H1 (cell line): ENCODE data around the gene AGFG1. TPM values are rescaled to one million over a fixed set of nuclear protein-coding genes. Genes with fewer than 3 reads are reported as not detected.

Source experiments
- CTCF ChIA-PET: fragments of 300-600 bp; sonication (Branson Sonifier 250); formaldehyde crosslinking; loops from one replicate; lab custom pipeline; 2021; ENCODE audit not compliant: partially characterized antibody; lab: Charles Lee
- POLR2A ChIA-PET: fragments of 300-600 bp; sonication (Branson Sonifier 250); formaldehyde crosslinking; loops from one replicate; lab custom pipeline; 2021; ENCODE audit warnings: inconsistent platforms; ENCODE audit not compliant: partially characterized antibody; lab: Charles Lee
- DNase-seq, 2 experiments: peaks; one replicate each; pipeline versions ENCODE4 v3.0.0 to v3.0.0-alpha.2; 2010 to 2022; ENCODE audit warnings: low spot score in 2 of 2, low read depth in 1 of 2, mixed read lengths in 1 of 2
- FAIRE-seq: peaks from 2 replicates; lab custom pipeline; 2011; peaks lifted over from hg19 to GRCh38; lab: Jason Lieb, UNC
- H2AFZ ChIP-seq: 2 replicates; pipeline ENCODE4 v1.8.1; 2012; ENCODE audit warnings: low read length, inconsistent platforms
- H2AK5ac ChIP-seq: 2 replicates; pipeline ENCODE4 v1.6.1; 2013; ENCODE audit warnings: low read depth, low read length
- H2BK120ac ChIP-seq: replicated peaks from 2 replicates; pipeline ENCODE3; 2013; ENCODE audit warnings: low read depth, low read length, inconsistent platforms
- H2BK12ac ChIP-seq: 2 replicates; pipeline ENCODE4 v1.6.1; 2013; ENCODE audit warnings: low read depth, low read length
- H2BK15ac ChIP-seq: 2 replicates; pipeline ENCODE4 v1.6.1; 2013; ENCODE audit warnings: low read length
- H2BK20ac ChIP-seq: 2 replicates; pipeline ENCODE4 v1.6.1; 2013; ENCODE audit warnings: low read length
- H2BK5ac ChIP-seq: 2 replicates; pipeline ENCODE4 v1.6.1; 2013; ENCODE audit warnings: low read depth, low read length
- H3K14ac ChIP-seq: 2 replicates; pipeline ENCODE4 v1.6.1; 2013; ENCODE audit warnings: inconsistent platforms; ENCODE audit not compliant: insufficient read length
- H3K18ac ChIP-seq: 2 replicates; pipeline ENCODE4 v1.6.1; 2013; ENCODE audit warnings: low read length; ENCODE audit errors: extremely low read depth
- H3K23ac ChIP-seq: 2 replicates; pipeline ENCODE4 v1.6.1; 2013; ENCODE audit warnings: inconsistent platforms; ENCODE audit not compliant: insufficient read length
- H3K23me2 ChIP-seq: 2 replicates; pipeline ENCODE4 v1.6.1; 2013; ENCODE audit warnings: low read depth, low read length
- H3K27ac ChIP-seq: 2 replicates; pipeline ENCODE4 v1.6.1; 2011; ENCODE audit warnings: low read depth, low read length, inconsistent platforms
- H3K27me3 ChIP-seq, 4 experiments: replicated peaks in 1 of 4; 1 replicate in 1 of 4; 2 replicates in 3 of 4; pipeline versions ENCODE4 v1.6.1 to v1.8.1; 2011 to 2013; ENCODE audit warnings: low read length in 3 of 4, mild to moderate bottlenecking in 3 of 4, inconsistent platforms in 2 of 4, mixed read lengths in 2 of 4, moderate library complexity in 1 of 4; ENCODE audit not compliant: control insufficient read depth in 3 of 4, insufficient read depth in 3 of 4; ENCODE audit errors: extremely low read depth in 1 of 4
- H3K36me3 ChIP-seq, 4 experiments: 2 replicates each; pipeline versions ENCODE4 v1.6.1 to v1.8.1; 2011 to 2013; ENCODE audit warnings: mild to moderate bottlenecking in 4 of 4, low read length in 3 of 4, moderate library complexity in 2 of 4, control low read depth in 1 of 4, inconsistent platforms in 1 of 4; ENCODE audit not compliant: insufficient read depth in 4 of 4, control insufficient read depth in 2 of 4
- H3K4ac ChIP-seq: replicated peaks from 2 replicates; pipeline ENCODE3; 2013; ENCODE audit warnings: low read length, low read depth, mixed read lengths, inconsistent platforms; ENCODE audit not compliant: insufficient read length
- H3K4me1 ChIP-seq, 4 experiments: replicated peaks in 1 of 4; 1 replicate in 1 of 4; 2 replicates in 3 of 4; pipeline versions ENCODE4 v1.6.1 to v1.8.1; 2011 to 2013; ENCODE audit warnings: low read length in 3 of 4, inconsistent platforms in 2 of 4, mixed read lengths in 1 of 4; ENCODE audit not compliant: insufficient read depth in 4 of 4, control insufficient read depth in 3 of 4
- H3K4me2 ChIP-seq, 2 experiments: 2 replicates each; pipeline versions ENCODE4 v1.6.1 to v1.8.1; 2011 to 2013; ENCODE audit warnings: low read depth in 2 of 2, low read length in 2 of 2, control low read depth in 1 of 2, inconsistent platforms in 1 of 2, mild to moderate bottlenecking in 1 of 2; ENCODE audit not compliant: insufficient read depth in 1 of 2
- H3K4me3 ChIP-seq, 4 experiments: fragments of 200-600, 300-600 bp in 1 of 4; sonication (generic), shearing (Covaris generic), sonication (Bioruptor Twin) in 1 of 4; 2 replicates each; pipeline versions ENCODE4 v1.5.1 to v1.8.1; 2011 to 2016; ENCODE audit warnings: low read length in 4 of 4, low read depth in 3 of 4, control low read depth in 2 of 4, inconsistent platforms in 2 of 4, mild to moderate bottlenecking in 2 of 4, mixed read lengths in 1 of 4, moderate library complexity in 1 of 4; ENCODE audit not compliant: insufficient read depth in 2 of 4; ENCODE audit errors: extremely low read depth in 1 of 4
- H3K56ac ChIP-seq: replicated peaks from 2 replicates; pipeline ENCODE3; 2013; ENCODE audit warnings: low read depth, mild to moderate bottlenecking, mixed read lengths, low read length, inconsistent platforms; ENCODE audit not compliant: insufficient read length
- H3K79me1 ChIP-seq: 2 replicates; pipeline ENCODE4 v1.6.1; 2013; ENCODE audit warnings: low read depth, low read length, control low read depth
- H3K79me2 ChIP-seq, 2 experiments: 2 replicates each; pipeline versions ENCODE4 v1.6.1 to v1.8.1; 2012 to 2013; ENCODE audit warnings: low read length in 2 of 2, mild to moderate bottlenecking in 2 of 2, inconsistent platforms in 1 of 2; ENCODE audit not compliant: insufficient read depth in 2 of 2, control insufficient read depth in 1 of 2
- H3K9ac ChIP-seq, 4 experiments: replicated peaks in 1 of 4; 1 replicate in 1 of 4; 2 replicates in 3 of 4; pipeline versions ENCODE4 v1.6.1 to v1.8.1; 2011 to 2013; ENCODE audit warnings: low read depth in 3 of 4, low read length in 3 of 4, control low read depth in 2 of 4, mild to moderate bottlenecking in 2 of 4, moderate library complexity in 2 of 4, inconsistent platforms in 1 of 4; ENCODE audit errors: extremely low read depth in 1 of 4
- H3K9me3 ChIP-seq, 2 experiments: 2 replicates each; pipeline versions ENCODE4 v1.6.1 to v1.8.1; 2012 to 2013; ENCODE audit warnings: mild to moderate bottlenecking in 2 of 2, moderate library complexity in 2 of 2, control low read depth in 1 of 2, inconsistent platforms in 1 of 2, low read depth in 1 of 2, low read length in 1 of 2, mixed read lengths in 1 of 2; ENCODE audit not compliant: insufficient read depth in 2 of 2
- H4K20me1 ChIP-seq, 2 experiments: replicated peaks in 1 of 2; 2 replicates each; pipeline versions ENCODE3 to v1.8.1; 2011 to 2013; ENCODE audit warnings: inconsistent platforms in 2 of 2, low read length in 2 of 2, mild to moderate bottlenecking in 1 of 2; ENCODE audit not compliant: insufficient read depth in 2 of 2, control insufficient read depth in 1 of 2
- H4K5ac ChIP-seq: 2 replicates; pipeline ENCODE4 v1.6.1; 2013; ENCODE audit warnings: low read length, low read depth, mixed read lengths, inconsistent platforms; ENCODE audit not compliant: insufficient read length
- H4K8ac ChIP-seq: 2 replicates; pipeline ENCODE4 v1.8.0; 2013; ENCODE audit warnings: mild to moderate bottlenecking, moderate library complexity, low read length, inconsistent platforms; ENCODE audit not compliant: insufficient read depth; ENCODE audit errors: extremely low read depth
- H4K91ac ChIP-seq: replicated peaks from 2 replicates; pipeline ENCODE3; 2013; ENCODE audit warnings: low read length, mixed read lengths, inconsistent platforms; ENCODE audit not compliant: insufficient read length
- PHF8 ChIP-seq: fragments of 200-600 bp; sonication (generic); conservative IDR thresholded peaks from 2 replicates; pipeline ENCODE4 v1.7.1; 2012; ENCODE audit warnings: low read depth, mild to moderate bottlenecking, inconsistent platforms, low read length, moderate library complexity
- RAD21 ChIP-seq, 2 experiments: IDR thresholded peaks in 1 of 2; conservative IDR thresholded peaks in 1 of 2; 2 replicates each; pipeline ENCODE4 v1.6.1; 2011; ENCODE audit warnings: low read depth in 2 of 2, low read length in 2 of 2, improper control_type of control experiment in 1 of 2, inconsistent platforms in 1 of 2, mild to moderate bottlenecking in 1 of 2, moderate library complexity in 1 of 2
- WGBS, 2 experiments: shearing (Covaris generic) in 1 of 2; methylation state at CpG; one replicate each; pipeline versions ENCODE4 v1.1.6 to v1.1.7; 2013 to 2015; ENCODE audit warnings: low lambda C conversion rate in 2 of 2, mixed read lengths in 2 of 2, inconsistent platforms in 1 of 2, low coverage in 1 of 2, missing lambda C conversion rate in 1 of 2; ENCODE audit not compliant: insufficient replicate concordance in 2 of 2, insufficient coverage in 1 of 2, insufficient read length in 1 of 2; ENCODE audit errors: extremely low coverage in 1 of 2, missing lambda C conversion rate in 1 of 2; 5-methylcytosine and 5-hydroxymethylcytosine counted together
- polyA plus RNA-seq, 7 experiments: library from polyadenylated mRNA; depleted of rRNA in 3 of 7; stranded (reverse) in 5 of 7; unstranded in 2 of 7; fragments of >200 nt in 5 of 7; fragments of 200-250 nt in 2 of 7; gene quantifications; 1 replicate in 5 of 7; 2 replicates in 1 of 7; 4 replicates in 1 of 7; pipeline versions ENCODE4 v1.2.1 to v1.2.3, GENCODE V29; 2011 to 2013; ENCODE audit warnings: missing spikeins in 2 of 7, mixed read lengths in 2 of 7
- total RNA-seq: library from RNA; stranded (reverse); fragmentation: NEBNext Ultra II Directional; extraction: Animal tissue kit (Norgen Biotek cat#: 25700); gene quantifications from 2 replicates; pipeline ENCODE4 v1.2.1, GENCODE V29; 2021
- TF ChIP-seq, protein P1 (sequence below), 3 experiments: IDR thresholded peaks; 1 replicate in 2 of 3; 2 replicates in 1 of 3; pipeline versions ENCODE4 v1.5.1 to v1.6.1; 2011; ENCODE audit warnings: low read length in 3 of 3, mild to moderate bottlenecking in 3 of 3, inconsistent platforms in 2 of 3, low read depth in 1 of 3, moderate library complexity in 1 of 3; ENCODE audit not compliant: insufficient read depth in 1 of 3; ENCODE audit errors: control extremely low read depth in 1 of 3

Gene AGFG1
- total and polyA plus RNA-seq, 2 of the 8 experiments (the other 6 are each of a cell fraction or from before 2014, with no cell fraction given): 102 to 147 TPM

DNA sequence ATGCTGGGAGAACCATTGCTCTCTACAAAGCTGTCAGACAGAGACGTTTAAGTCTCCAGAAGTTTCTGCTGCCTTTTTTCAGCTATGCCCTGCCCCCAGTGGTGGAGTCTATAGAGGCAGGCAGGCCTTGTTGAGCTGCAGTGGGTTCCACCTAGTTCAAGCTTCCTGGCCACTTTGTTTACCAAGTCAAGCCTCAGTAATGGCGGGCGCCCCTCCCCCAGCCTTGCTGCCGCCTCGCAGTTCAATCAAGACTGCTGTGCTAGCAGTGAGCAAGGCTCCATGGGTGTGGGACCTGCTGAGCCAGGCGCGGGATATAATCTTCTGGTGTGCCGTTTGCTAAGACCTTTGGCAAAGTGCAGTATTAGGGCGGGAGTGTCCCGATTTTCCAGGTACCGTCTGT is 74.0 kb downstream of the AGFG1 start:
- no peak overlapping the region for H4K5ac ChIP-seq
- CTCF ChIA-PET: interaction anchor here (0.7 to 1.9 kb wide), 10 partner anchors 9 to 228 kb away, joined by 3 to 6 read pairs (median 3); no protein-coding TSS in a partner anchor
- H2AFZ ChIP-seq: no peak overlapping the region
- H3K27ac ChIP-seq: no peak overlapping the region
- POLR2A ChIA-PET: interaction anchor here (1.2 kb wide), 1 partner anchor 8 kb away, joined by 3 read pairs; no protein-coding TSS in a partner anchor
- H4K20me1 ChIP-seq: no peaks in the 10 kb centered on the region
- no peak overlapping the region for H3K23ac ChIP-seq
- no peak overlapping the region for H2BK120ac ChIP-seq
- H3K4me2 ChIP-seq: no peak overlapping the region
- no peak overlapping the region for H3K18ac ChIP-seq
- H3K23me2 ChIP-seq: no peaks in the 10 kb centered on the region
- no peak overlapping the region for H2BK12ac ChIP-seq
- FAIRE-seq (no peak), DNase-seq (peak in 1 of 2 experiments; percentile 52)
- H3K79me2 ChIP-seq: no peaks in the 10 kb centered on the region; a peak in 1 of 4 replicates
- no peak overlapping the region for H2AK5ac ChIP-seq
- no peaks in the 10 kb centered on the region for H3K79me1 ChIP-seq
- H3K4ac ChIP-seq: no peak overlapping the region
- no peaks in the 10 kb centered on the region for H3K4me1 ChIP-seq
- H3K9ac ChIP-seq: no peak overlapping the region
- no peak overlapping the region for H3K56ac ChIP-seq
- H3K9me3 ChIP-seq: peaks cover 9 to 10% of the 10 kb centered on the region in 2 experiments; a peak in 3 of 4 replicates
- no peak overlapping the region for H4K91ac ChIP-seq
- H3K27me3 ChIP-seq: no peaks in the 10 kb centered on the region
- H2BK15ac ChIP-seq: no peak overlapping the region
- no peak overlapping the region for H4K8ac ChIP-seq
- TF ChIP-seq PHF8 (no peak), RAD21 (IDR thresholded peaks at IDR 0.05 in 1 of 2, conservative IDR thresholded peaks at IDR 0.05 in 1 of 2; ENCODE audit: low read depth in 2 of 2, low read length in 2 of 2) (peak in 1 of 2 experiments; percentile 2; a peak in 1 of 4 replicates)
- TF ChIP-seq, protein P1, sequence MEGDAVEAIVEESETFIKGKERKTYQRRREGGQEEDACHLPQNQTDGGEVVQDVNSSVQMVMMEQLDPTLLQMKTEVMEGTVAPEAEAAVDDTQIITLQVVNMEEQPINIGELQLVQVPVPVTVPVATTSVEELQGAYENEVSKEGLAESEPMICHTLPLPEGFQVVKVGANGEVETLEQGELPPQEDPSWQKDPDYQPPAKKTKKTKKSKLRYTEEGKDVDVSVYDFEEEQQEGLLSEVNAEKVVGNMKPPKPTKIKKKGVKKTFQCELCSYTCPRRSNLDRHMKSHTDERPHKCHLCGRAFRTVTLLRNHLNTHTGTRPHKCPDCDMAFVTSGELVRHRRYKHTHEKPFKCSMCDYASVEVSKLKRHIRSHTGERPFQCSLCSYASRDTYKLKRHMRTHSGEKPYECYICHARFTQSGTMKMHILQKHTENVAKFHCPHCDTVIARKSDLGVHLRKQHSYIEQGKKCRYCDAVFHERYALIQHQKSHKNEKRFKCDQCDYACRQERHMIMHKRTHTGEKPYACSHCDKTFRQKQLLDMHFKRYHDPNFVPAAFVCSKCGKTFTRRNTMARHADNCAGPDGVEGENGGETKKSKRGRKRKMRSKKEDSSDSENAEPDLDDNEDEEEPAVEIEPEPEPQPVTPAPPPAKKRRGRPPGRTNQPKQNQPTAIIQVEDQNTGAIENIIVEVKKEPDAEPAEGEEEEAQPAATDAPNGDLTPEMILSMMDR (IDR thresholded peaks at IDR 0.05; ENCODE audit: control extremely low read depth in 1 of 3, insufficient read depth in 1 of 3, low read depth in 1 of 3, low read length in 3 of 3): peak in 1 of 3 experiments; percentile 31; a peak in 1 of 4 replicates
- H3K36me3 ChIP-seq: peaks cover 0 to 28% (median 13%) of the 10 kb centered on the region in 4 experiments; a peak in 6 of 8 replicates
- 92% methylated on average over 10 of the region's 11 CpGs; no CpG with 5 or more reads in 1 of the 2 experiments for WGBS, 2 experiments
- no peak overlapping the region for H2BK20ac ChIP-seq
- H2BK5ac ChIP-seq: no peak overlapping the region
- H3K14ac ChIP-seq: no peak overlapping the region
- no peak overlapping the region for H3K4me3 ChIP-seq
